Fibroblast of villous mesenchyme (primary cell): ENCODE data around the gene GLRX. TPM values are rescaled to one million over a fixed set of nuclear protein-coding genes. Genes with fewer than 3 reads are reported as not detected.
"Not testable (repeated sequence)": the region's sequence is repeated elsewhere in the genome, so short reads cannot be mapped to it uniquely, and the experiment has no call there.

Source experiments
- DNase-seq: peaks from one replicate; pipeline ENCODE4 v3.0.0-alpha.2; 2010; ENCODE audit warnings: low read depth
- H3K4me3 ChIP-seq: 2 replicates; pipeline ENCODE4 v1.5.1; 2011; ENCODE audit warnings: low read depth, mild to moderate bottlenecking, low read length
- total RNA-seq: library from RNA; depleted of rRNA; stranded (reverse); fragments of >200 nt; gene quantifications from 2 replicates; pipeline ENCODE4 v1.2.3, GENCODE V29; 2012
- TF ChIP-seq, protein P1 (sequence below): IDR thresholded peaks from 2 replicates; pipeline ENCODE4 v1.5.1; 2012; ENCODE audit warnings: low read depth, mild to moderate bottlenecking, low read length; ENCODE audit not compliant: insufficient read depth

GLRX gene
- total RNA-seq, 1 donor, result 437 TPM

DNA sequence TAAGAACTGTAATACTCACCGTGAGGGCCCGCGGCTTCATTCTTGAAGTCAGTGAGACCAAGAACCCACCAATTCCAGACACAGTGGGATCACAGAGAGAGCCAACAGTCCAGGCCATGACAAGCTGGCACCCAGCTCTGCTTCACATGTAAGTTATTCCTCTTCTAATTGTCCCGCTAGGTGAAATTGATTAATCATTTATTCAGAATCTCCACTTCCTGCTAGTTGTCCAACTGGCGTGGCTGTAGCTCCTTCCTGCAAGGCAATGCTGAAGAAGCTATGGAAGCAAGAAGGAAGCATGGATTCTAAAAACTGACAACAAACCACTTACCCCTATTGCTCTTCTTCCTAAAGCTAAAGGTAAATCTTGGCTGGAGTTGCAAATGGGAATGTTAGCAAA, 30.0 kb upstream of the GLRX start:
- no peak overlapping the region for H3K4me3 ChIP-seq
- no peak for DNase-seq
- TF ChIP-seq, protein P1, sequence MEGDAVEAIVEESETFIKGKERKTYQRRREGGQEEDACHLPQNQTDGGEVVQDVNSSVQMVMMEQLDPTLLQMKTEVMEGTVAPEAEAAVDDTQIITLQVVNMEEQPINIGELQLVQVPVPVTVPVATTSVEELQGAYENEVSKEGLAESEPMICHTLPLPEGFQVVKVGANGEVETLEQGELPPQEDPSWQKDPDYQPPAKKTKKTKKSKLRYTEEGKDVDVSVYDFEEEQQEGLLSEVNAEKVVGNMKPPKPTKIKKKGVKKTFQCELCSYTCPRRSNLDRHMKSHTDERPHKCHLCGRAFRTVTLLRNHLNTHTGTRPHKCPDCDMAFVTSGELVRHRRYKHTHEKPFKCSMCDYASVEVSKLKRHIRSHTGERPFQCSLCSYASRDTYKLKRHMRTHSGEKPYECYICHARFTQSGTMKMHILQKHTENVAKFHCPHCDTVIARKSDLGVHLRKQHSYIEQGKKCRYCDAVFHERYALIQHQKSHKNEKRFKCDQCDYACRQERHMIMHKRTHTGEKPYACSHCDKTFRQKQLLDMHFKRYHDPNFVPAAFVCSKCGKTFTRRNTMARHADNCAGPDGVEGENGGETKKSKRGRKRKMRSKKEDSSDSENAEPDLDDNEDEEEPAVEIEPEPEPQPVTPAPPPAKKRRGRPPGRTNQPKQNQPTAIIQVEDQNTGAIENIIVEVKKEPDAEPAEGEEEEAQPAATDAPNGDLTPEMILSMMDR, result no peak

DNA sequence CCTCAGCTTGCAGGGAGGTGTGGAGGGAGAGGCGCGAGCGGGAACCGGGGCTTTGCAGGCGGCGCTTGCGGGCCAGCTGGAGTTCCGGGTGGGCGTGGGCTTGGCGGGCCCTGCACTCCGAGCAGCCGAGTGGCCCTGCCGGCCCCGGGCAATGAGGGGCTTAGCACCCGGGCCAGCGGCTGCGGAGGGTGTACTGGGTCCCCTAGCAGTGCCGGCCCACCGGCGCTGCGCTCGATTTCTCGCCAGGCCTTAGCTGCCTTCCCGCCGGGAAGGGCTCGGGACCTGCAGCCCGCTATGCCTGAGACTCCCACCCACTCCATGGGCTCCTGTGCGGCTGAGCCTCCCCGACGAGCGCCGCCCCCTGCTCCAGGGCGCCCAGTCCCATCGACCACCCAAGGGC, 28.6 kb upstream of the GLRX start:
- H3K4me3 ChIP-seq, DNase-seq: not testable (repeated sequence)

DNA sequence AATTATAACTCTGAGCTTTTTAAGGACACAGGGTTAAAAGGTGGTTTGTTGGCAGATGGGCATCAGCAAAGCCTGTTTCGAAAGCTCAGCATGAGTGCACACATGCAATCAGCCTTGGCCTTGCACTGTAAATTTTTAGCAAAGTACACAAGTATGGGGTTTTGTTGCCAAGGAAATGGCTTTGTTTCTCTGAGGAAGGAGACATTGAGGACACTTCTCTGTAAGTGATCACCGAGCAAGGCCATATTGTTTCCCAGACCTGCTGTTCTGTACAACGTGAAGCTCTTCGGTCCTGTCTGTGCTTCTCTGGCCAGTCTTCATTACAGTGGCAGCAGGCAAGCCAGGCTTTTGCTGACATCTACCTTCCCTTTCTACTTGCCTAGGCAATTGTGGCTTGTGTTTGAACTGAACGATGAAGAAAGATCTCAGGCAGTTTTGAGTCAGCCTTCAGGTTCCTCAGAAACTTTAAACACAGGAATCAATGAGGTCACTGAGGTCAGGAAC, 27.9 kb upstream of the GLRX start:
- TF ChIP-seq, protein P1, result no peak
- H3K4me3 ChIP-seq, result no peak overlapping the region
- peak; percentile 65 for DNase-seq

DNA sequence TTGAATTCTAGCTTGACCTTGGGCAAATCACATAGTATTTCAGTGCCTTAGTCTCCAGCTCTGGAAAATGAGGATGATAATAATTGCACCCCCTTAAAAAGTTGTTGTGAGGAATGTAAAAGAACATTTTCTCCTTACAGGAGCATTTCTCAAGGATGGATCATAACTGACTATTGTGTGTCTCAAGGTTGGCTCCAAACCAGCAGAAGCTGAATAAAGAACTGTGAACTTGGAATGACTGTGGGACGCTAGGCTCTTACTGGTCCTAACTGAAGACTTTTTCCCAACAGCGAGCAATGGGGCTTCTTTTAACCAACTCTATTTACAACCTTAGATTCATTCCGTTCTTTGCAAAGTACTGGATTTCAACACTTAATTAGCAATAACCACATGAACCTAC, 26.2 kb upstream of the GLRX start:
- H3K4me3 ChIP-seq, result no peak overlapping the region
- TF ChIP-seq, protein P1, result no peak
- DNase-seq, result no peak

DNA sequence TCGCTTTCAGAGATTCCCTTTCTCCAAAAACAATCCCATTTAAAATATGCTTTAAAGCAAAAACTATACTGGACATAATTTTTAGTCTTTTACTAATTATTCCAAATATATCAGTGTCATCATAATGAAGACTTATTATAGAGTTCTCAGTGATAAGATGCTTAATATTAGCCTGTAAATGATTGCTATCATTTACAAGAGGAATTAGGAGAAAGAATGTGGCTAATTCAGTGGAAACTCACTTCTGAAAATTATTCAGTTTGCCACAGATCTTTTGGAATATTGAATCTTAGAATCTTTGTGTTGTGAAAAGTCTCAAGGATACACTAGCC, 24.7 kb upstream of the GLRX start:
- TF ChIP-seq, protein P1, result no peak
- no peak overlapping the region for H3K4me3 ChIP-seq
- no peak for DNase-seq

DNA sequence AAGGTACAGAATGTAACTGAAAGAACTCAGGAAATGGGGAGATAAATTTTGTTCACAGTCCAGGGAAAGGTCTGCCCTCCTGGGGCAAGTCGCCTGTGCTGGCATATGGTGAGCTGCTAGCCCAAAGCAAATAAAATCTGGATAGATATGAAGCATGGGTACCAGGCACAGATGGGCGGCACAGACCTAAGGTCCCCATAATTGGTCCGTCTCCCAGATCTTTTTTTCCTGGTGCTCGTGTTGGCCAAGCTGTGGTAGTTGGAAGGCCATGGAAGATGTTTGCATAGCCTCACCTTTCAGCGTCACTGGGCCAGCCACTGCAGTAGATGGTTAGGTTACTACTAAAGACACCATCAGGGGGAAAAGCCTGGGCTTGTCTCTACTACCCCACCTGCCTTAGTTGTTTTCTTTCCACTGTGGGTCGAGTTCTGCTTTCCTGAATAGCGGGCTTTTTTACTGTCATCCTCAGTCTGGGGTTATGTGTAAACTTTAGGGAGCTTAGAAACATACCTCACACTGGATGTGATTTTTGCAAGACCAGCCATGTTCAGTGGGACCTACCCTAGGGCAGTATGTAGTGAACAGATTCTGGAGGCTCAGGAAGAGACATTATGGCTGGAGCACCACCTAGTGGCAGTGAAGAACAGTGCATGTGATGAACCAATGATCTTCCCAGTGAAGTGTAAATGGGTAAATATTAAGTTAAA, 24.2 kb upstream of the GLRX start:
- DNase-seq, result peak; percentile 84
- H3K4me3 ChIP-seq, result no peak overlapping the region
- TF ChIP-seq, protein P1, result peak; percentile 93

DNA sequence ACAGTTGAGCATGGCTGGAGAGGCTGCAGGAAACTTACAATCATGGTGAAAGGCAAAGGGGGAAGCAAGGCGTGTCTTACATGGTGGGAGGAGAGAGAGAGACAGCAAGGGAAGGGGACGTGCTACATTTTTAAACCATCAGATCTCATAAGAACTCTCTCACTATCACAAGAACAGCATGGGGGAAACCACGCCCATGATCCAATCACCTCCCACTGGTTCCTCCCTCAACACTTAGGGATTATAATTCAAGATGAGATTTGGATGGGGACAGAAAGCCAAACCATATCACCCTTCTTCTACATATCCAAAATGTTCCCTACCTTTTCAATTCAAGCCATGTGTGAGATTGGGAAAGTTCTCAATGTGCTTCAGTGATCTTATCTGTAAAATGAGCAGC, 22.9 kb upstream of the GLRX start:
- no peak overlapping the region for H3K4me3 ChIP-seq
- no peak for DNase-seq
- TF ChIP-seq, protein P1, result no peak
